Measurements from ENCODE around the gene THRA. TPM values are rescaled to one million over a fixed set of nuclear protein-coding genes. Genes with fewer than 3 reads are reported as not detected.

Gene THRA
- total RNA-seq, 1 experiment from 2014 or later: 10.1 TPM

DNA sequence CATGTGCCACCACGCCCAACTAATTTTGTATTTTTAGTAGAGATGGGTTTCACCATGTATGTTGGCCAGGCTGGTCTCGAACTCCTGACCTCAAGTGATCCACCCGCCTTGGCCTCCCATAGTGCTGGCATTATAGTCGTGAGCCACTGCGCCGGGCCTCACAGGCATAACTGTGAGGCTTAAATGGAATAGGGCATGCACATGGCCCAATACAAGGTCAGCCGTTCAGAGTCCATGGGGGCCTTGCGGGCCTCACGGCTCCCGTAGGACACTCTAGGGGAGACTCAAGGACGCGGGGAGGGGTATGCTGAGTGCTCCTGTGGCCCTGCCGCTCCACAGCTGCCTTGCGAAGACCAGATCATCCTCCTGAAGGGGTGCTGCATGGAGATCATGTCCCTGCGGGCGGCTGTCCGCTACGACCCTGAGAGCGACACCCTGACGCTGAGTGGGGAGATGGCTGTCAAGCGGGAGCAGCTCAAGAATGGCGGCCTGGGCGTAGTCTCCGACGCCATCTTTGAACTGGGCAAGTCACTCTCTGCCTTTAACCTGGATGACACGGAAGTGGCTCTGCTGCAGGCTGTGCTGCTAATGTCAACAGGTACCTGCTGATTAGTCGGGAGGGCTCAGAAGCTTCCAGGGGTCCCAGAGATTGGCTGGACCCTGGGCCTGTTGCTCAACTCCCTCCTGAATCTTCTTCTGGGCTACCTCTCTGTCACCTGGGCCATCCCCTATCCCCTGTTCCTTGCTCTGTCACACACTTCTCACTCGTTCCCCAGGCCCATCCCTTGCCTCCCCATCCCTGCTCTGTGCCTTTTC lies 25.3 kb downstream of the THRA start:
- Histone ChIP-seq H3K27ac (ENCODE audit: insufficient read length, low read depth, low read length) (no peak overlapping the region), H4K8ac (replicated peaks; ENCODE audit: insufficient read length, low read depth, low read length) (no peak overlapping the region), H2AK5ac (ENCODE audit: insufficient read length, low read length) (no peak overlapping the region), H2AFZ (ENCODE audit: low read length) (no peak overlapping the region), H2BK120ac (ENCODE audit: low read depth, low read length, poor library complexity, severe bottlenecking) (no peak overlapping the region), H3K56ac (ENCODE audit: insufficient read length, low read depth, low read length) (no peak overlapping the region), H3K23me2 (ENCODE audit: insufficient read length, low read depth, low read length, poor library complexity, severe bottlenecking) (no peaks in the 10 kb centered on the region), H4K91ac (ENCODE audit: insufficient read length, low read depth, low read length) (no peak overlapping the region), H3K4me2 (ENCODE audit: insufficient read depth, insufficient read length, low read length) (no peak overlapping the region), H3K23ac (ENCODE audit: insufficient read length, low read depth, low read length) (no peak overlapping the region), H3K14ac (ENCODE audit: insufficient read depth, low read length) (no peak overlapping the region), H3K9me3 (ENCODE audit: control insufficient read depth, low read depth, low read length) (no peaks in the 10 kb centered on the region), H4K5ac (ENCODE audit: insufficient read length, low read depth, low read length) (no peak overlapping the region), H3K79me1 (ENCODE audit: insufficient read depth, low read depth, low read length, poor library complexity, severe bottlenecking) (no peaks in the 10 kb centered on the region), H3K18ac (ENCODE audit: insufficient read length, low read depth, low read length) (no peak overlapping the region), H3K9ac (ENCODE audit: extremely low read depth, insufficient read length, low read length) (no peak overlapping the region), H4K20me1 (ENCODE audit: control insufficient read depth, insufficient read depth, insufficient read length) (peaks cover 2% of the 10 kb centered on the region), H3T11ph (ENCODE audit: low read length) (no peak overlapping the region), H3K4ac (ENCODE audit: low read depth, low read length) (no peak overlapping the region), H3K4me1 (ENCODE audit: insufficient read depth, low read length) (no peaks in the 10 kb centered on the region; the same call in 1 of the 2 replicates), H3K79me2 (ENCODE audit: insufficient read depth, low read length) (no peaks in the 10 kb centered on the region), H2BK12ac (ENCODE audit: insufficient read length, low read depth, low read length) (no peak overlapping the region), H3K27me3 (ENCODE audit: insufficient read depth, low read length) (no peaks in the 10 kb centered on the region), H2BK20ac (ENCODE audit: low read depth, low read length, poor library complexity, severe bottlenecking) (no peak overlapping the region), H2BK15ac (ENCODE audit: low read depth, low read length) (no peak overlapping the region), H2BK5ac (ENCODE audit: insufficient read length, low read length) (no peak overlapping the region)
- no peak for DNase-seq
- no peak for TF ChIP-seq CTCF (conservative IDR thresholded peaks at IDR 0.05)
- H3K9me3 Mint-ChIP-seq: peaks cover 0 to 2% of the 10 kb centered on the region in 2 experiments; a peak in 1 of 5 replicates
- H3K4me1 Mint-ChIP-seq: peaks cover 9 to 37% of the 10 kb centered on the region in 2 experiments; a peak in 3 of 4 replicates
- no peaks in the 10 kb centered on the region for H3K27me3 Mint-ChIP-seq (ENCODE audit: low read depth)
- no CpG with 5 or more reads among the region's 28 CpGs for WGBS (ENCODE audit: extremely low coverage, insufficient read length, low lambda C conversion rate)
- H3K27ac Mint-ChIP-seq: peak overlapping the region in 2 of 3 experiments; percentile 8 to 23; a peak in 3 of 7 replicates
- peaks cover 12 to 29% (median 24%) of the 10 kb centered on the region in 3 experiments; a peak in 6 of 7 replicates for H3K36me3 Mint-ChIP-seq (ENCODE audit: insufficient read depth in 1 of 3, low read depth in 3 of 3)
- no peak overlapping the region; a peak in 2 of 5 replicates for H3K4me3 Mint-ChIP-seq
